Measurements from ENCODE around the gene MAPKAPK2.

The MAPKAPK2 gene

DNA sequence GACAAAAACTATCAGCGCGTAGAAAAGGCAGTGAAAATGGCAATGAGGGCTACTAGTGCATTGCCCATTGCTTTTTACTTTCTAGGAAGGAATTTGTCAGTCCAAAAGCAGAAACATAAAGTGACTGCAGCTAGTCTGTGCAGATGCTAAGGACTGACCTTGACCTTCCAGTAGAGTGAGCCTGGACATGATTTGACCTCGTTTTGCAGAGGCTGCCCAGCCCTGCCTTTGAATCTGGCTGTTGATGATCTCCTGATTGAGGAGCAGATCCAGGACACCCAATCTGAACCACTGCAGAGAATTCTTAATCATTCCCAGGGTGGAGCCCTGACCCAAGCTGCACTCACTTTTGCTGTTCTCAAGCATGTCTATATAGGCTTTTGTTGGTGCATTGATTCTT lies 27.8 kb upstream of the MAPKAPK2 start (continued):
- TF ChIP-seq ZNF157 (tag by site-specific recombination; IDR thresholded peaks at IDR 0.05) (no peak), SETDB1 (IDR thresholded peaks at IDR 0.05; ENCODE audit: insufficient read length, low read length) (no peak)

DNA sequence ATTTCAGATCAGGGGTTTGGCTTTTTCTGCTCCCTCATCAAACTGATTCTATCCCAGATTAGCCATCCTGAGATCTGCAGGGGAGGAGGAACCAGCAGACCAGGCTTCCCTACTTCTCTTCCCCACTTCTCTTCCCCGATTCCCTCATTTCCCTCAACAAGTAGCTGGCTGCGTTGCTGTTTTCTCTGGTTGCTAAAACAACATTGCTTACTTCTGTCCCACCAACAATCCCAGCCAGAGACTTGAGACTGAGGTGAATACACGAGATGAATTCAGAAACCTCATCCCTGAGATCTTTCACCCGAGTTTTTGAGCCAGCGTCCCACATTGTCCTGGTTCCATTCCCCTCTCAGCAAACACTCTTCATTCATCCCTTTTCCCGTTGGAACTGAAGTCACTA lies 27.0 kb upstream of the MAPKAPK2 start:
- POLR2A ChIA-PET: interaction anchor here (1.3 to 1.8 kb wide), 2 partner anchors 23 to 396 kb away, joined by 4 to 7 read pairs; partner anchors contain the start of genes DYRK3 and PFKFB2
- no peak overlapping the region for H3K4me3 ChIP-seq (ENCODE audit: low read depth, low read length)
- no peak overlapping the region for H3K27ac ChIP-seq (ENCODE audit: extremely low read depth, low read depth, low read length)
- CTCF ChIA-PET: interaction anchor here (0.7 to 25.1 kb wide), 14 partner anchors 9 to 327 kb away, joined by 3 to 380 read pairs (median 4); partner anchors contain the start of gene DYRK3
- H3K36me3 ChIP-seq (ENCODE audit: control insufficient read depth in 2 of 2, insufficient read depth in 1 of 2, low read length in 2 of 2): no peaks in the 10 kb centered on the region
- TF ChIP-seq, protein P1, sequence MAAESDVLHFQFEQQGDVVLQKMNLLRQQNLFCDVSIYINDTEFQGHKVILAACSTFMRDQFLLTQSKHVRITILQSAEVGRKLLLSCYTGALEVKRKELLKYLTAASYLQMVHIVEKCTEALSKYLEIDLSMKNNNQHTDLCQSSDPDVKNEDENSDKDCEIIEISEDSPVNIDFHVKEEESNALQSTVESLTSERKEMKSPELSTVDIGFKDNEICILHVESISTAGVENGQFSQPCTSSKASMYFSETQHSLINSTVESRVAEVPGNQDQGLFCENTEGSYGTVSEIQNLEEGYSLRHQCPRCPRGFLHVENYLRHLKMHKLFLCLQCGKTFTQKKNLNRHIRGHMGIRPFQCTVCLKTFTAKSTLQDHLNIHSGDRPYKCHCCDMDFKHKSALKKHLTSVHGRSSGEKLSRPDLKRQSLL (tag by site-specific recombination; IDR thresholded peaks at IDR 0.05): no peak
- no peak for TF ChIP-seq ZNF266 (tag by site-specific recombination; IDR thresholded peaks at IDR 0.05; ENCODE audit: low read depth)
- TF ChIP-seq, protein P2, sequence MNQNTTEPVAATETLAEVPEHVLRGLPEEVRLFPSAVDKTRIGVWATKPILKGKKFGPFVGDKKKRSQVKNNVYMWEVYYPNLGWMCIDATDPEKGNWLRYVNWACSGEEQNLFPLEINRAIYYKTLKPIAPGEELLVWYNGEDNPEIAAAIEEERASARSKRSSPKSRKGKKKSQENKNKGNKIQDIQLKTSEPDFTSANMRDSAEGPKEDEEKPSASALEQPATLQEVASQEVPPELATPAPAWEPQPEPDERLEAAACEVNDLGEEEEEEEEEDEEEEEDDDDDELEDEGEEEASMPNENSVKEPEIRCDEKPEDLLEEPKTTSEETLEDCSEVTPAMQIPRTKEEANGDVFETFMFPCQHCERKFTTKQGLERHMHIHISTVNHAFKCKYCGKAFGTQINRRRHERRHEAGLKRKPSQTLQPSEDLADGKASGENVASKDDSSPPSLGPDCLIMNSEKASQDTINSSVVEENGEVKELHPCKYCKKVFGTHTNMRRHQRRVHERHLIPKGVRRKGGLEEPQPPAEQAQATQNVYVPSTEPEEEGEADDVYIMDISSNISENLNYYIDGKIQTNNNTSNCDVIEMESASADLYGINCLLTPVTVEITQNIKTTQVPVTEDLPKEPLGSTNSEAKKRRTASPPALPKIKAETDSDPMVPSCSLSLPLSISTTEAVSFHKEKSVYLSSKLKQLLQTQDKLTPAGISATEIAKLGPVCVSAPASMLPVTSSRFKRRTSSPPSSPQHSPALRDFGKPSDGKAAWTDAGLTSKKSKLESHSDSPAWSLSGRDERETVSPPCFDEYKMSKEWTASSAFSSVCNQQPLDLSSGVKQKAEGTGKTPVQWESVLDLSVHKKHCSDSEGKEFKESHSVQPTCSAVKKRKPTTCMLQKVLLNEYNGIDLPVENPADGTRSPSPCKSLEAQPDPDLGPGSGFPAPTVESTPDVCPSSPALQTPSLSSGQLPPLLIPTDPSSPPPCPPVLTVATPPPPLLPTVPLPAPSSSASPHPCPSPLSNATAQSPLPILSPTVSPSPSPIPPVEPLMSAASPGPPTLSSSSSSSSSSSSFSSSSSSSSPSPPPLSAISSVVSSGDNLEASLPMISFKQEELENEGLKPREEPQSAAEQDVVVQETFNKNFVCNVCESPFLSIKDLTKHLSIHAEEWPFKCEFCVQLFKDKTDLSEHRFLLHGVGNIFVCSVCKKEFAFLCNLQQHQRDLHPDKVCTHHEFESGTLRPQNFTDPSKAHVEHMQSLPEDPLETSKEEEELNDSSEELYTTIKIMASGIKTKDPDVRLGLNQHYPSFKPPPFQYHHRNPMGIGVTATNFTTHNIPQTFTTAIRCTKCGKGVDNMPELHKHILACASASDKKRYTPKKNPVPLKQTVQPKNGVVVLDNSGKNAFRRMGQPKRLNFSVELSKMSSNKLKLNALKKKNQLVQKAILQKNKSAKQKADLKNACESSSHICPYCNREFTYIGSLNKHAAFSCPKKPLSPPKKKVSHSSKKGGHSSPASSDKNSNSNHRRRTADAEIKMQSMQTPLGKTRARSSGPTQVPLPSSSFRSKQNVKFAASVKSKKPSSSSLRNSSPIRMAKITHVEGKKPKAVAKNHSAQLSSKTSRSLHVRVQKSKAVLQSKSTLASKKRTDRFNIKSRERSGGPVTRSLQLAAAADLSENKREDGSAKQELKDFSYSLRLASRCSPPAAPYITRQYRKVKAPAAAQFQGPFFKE (tag by site-specific recombination; IDR thresholded peaks at IDR 0.05; ENCODE audit: borderline replicate concordance): no peak
- no peak for TF ChIP-seq HOXA7 (CRISPR knock-in tag; IDR thresholded peaks at IDR 0.05; ENCODE audit: borderline replicate concordance)
- TF ChIP-seq, protein P3, sequence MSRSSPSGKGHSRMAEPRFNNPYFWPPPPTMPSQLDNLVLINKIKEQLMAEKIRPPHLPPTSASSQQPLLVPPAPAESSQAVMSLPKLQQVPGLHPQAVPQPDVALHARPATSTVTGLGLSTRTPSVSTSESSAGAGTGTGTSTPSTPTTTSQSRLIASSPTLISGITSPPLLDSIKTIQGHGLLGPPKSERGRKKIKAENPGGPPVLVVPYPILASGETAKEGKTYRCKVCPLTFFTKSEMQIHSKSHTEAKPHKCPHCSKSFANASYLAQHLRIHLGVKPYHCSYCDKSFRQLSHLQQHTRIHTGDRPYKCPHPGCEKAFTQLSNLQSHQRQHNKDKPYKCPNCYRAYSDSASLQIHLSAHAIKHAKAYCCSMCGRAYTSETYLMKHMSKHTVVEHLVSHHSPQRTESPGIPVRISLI (tag by site-specific recombination; IDR thresholded peaks at IDR 0.05): no peak
- no peak for TF ChIP-seq SCRT2 (tag by site-specific recombination; IDR thresholded peaks at IDR 0.05)
- TF ChIP-seq ZNF404 (tag by site-specific recombination; IDR thresholded peaks at IDR 0.05): no peak
- TF ChIP-seq ZNF211 (tag by site-specific recombination; IDR thresholded peaks at IDR 0.05; ENCODE audit: low read depth): no peak
- TF ChIP-seq, protein P4, sequence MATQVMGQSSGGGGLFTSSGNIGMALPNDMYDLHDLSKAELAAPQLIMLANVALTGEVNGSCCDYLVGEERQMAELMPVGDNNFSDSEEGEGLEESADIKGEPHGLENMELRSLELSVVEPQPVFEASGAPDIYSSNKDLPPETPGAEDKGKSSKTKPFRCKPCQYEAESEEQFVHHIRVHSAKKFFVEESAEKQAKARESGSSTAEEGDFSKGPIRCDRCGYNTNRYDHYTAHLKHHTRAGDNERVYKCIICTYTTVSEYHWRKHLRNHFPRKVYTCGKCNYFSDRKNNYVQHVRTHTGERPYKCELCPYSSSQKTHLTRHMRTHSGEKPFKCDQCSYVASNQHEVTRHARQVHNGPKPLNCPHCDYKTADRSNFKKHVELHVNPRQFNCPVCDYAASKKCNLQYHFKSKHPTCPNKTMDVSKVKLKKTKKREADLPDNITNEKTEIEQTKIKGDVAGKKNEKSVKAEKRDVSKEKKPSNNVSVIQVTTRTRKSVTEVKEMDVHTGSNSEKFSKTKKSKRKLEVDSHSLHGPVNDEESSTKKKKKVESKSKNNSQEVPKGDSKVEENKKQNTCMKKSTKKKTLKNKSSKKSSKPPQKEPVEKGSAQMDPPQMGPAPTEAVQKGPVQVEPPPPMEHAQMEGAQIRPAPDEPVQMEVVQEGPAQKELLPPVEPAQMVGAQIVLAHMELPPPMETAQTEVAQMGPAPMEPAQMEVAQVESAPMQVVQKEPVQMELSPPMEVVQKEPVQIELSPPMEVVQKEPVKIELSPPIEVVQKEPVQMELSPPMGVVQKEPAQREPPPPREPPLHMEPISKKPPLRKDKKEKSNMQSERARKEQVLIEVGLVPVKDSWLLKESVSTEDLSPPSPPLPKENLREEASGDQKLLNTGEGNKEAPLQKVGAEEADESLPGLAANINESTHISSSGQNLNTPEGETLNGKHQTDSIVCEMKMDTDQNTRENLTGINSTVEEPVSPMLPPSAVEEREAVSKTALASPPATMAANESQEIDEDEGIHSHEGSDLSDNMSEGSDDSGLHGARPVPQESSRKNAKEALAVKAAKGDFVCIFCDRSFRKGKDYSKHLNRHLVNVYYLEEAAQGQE (tag by site-specific recombination; IDR thresholded peaks at IDR 0.05): no peak
- TF ChIP-seq ZNF626 (tag by site-specific recombination; IDR thresholded peaks at IDR 0.05): no peak
- TF ChIP-seq ZNF24 (tag by site-specific recombination; IDR thresholded peaks at IDR 0.05): no peak
- TF ChIP-seq ZNF791 (tag by site-specific recombination; IDR thresholded peaks at IDR 0.05): no peak
- no peak for TF ChIP-seq ZNF707 (tag by site-specific recombination; IDR thresholded peaks at IDR 0.05)
- TF ChIP-seq ZNF654 (tag by site-specific recombination; IDR thresholded peaks at IDR 0.05; ENCODE audit: low read depth): no peak
- no peaks in the 10 kb centered on the region for H3K9me3 ChIP-seq (ENCODE audit: control insufficient read depth, insufficient read depth, low read depth, low read length)
- peaks cover 8% of the 10 kb centered on the region for H3K4me1 ChIP-seq (ENCODE audit: control insufficient read depth, insufficient read depth, low read length)

Data from HEK293 (cell line).